MM.1S (cell line): ENCODE results near the gene CACNB4.
"Not testable (repeated sequence)": the region's sequence is repeated elsewhere in the genome, so short reads cannot be mapped to it uniquely, and the experiment has no call there.

Experiments
- DNase-seq: peaks from one replicate; pipeline ENCODE4 v3.0.0-alpha.2; 2015
- H2AFZ ChIP-seq: fragments of 300-600 bp; sonication (generic); 2 replicates; pipeline ENCODE4 v1.6.0; 2016; ENCODE audit warnings: antibody characterized with exemption, low read length
- H3F3A ChIP-seq: fragments of 300-600 bp; sonication (generic); 2 replicates; pipeline ENCODE4 v1.6.1; 2016; ENCODE audit warnings: mild to moderate bottlenecking, antibody characterized with exemption, low read length, moderate library complexity, mixed read lengths; ENCODE audit not compliant: insufficient read depth
- H3K27ac ChIP-seq: fragments of 300-600 bp; sonication (generic); 2 replicates; pipeline ENCODE4 v1.5.1; 2016; ENCODE audit warnings: mild to moderate bottlenecking, low read length
- H3K27me3 ChIP-seq: fragments of 300-600 bp; sonication (generic); replicated peaks from 2 replicates; pipeline ENCODE4 v1.6.0; 2016; ENCODE audit warnings: low read length; ENCODE audit not compliant: insufficient read depth
- H3K36me3 ChIP-seq: fragments of 300-600 bp; sonication (generic); replicated peaks from 2 replicates; pipeline ENCODE4 v1.6.1; 2016; ENCODE audit warnings: mild to moderate bottlenecking, low read length, mixed read lengths; ENCODE audit not compliant: insufficient read depth
- H3K4me1 ChIP-seq: fragments of 300-600 bp; sonication (generic); 2 replicates; pipeline ENCODE4 v1.6.1; 2016; ENCODE audit warnings: low read length, mixed read lengths
- H3K4me2 ChIP-seq: fragments of 300-600 bp; sonication (generic); 2 replicates; pipeline ENCODE4 v1.6.0; 2016; ENCODE audit warnings: low read depth, low read length
- H3K4me3 ChIP-seq: fragments of 300-600 bp; sonication (generic); 2 replicates; pipeline ENCODE4 v1.5.1; 2016; ENCODE audit warnings: low read length, mixed read lengths
- H3K79me2 ChIP-seq: fragments of 300-600 bp; sonication (generic); 2 replicates; pipeline ENCODE4 v1.6.1; 2016; ENCODE audit warnings: mixed run types, low read length, mixed read lengths
- H3K9ac ChIP-seq: fragments of 300-600 bp; sonication (generic); 2 replicates; pipeline ENCODE4 v1.6.1; 2016; ENCODE audit warnings: low read length, mixed read lengths
- H3K9me2 ChIP-seq: fragments of 300-600 bp; sonication (generic); replicated peaks from 2 replicates; pipeline ENCODE4 v1.6.1; 2016; ENCODE audit warnings: mild to moderate bottlenecking, low read length, mixed read lengths; ENCODE audit not compliant: insufficient read depth
- H3K9me3 ChIP-seq: fragments of 300-600 bp; sonication (generic); replicated peaks from 2 replicates; pipeline ENCODE4 v1.6.1; 2016; ENCODE audit warnings: mild to moderate bottlenecking, low read length, mixed read lengths; ENCODE audit not compliant: insufficient read depth
- H4K20me1 ChIP-seq: fragments of 300-600 bp; sonication (generic); 2 replicates; pipeline ENCODE4 v1.6.1; 2016; ENCODE audit warnings: mild to moderate bottlenecking, low read length, moderate library complexity, mixed read lengths; ENCODE audit not compliant: insufficient read depth
- EZH2 ChIP-seq: fragments of 300-600 bp; sonication (generic); optimal IDR thresholded peaks from 2 replicates; pipeline ENCODE3; 2017; ENCODE audit warnings: low read depth, mild to moderate bottlenecking, antibody characterized with exemption, low read length, mixed read lengths
- EZH2phosphoT487 ChIP-seq: fragments of 300-600 bp; sonication (generic); IDR thresholded peaks from 2 replicates; pipeline ENCODE4 v1.6.1; 2018; ENCODE audit warnings: antibody characterized with exemption, low read length
- TF ChIP-seq, protein P1 (sequence below): fragments of 300-600 bp; sonication (generic); IDR thresholded peaks from 2 replicates; pipeline ENCODE4 v1.5.1; 2016; ENCODE audit warnings: antibody characterized with exemption, low read length, mixed read lengths

CACNB4 gene

DNA sequence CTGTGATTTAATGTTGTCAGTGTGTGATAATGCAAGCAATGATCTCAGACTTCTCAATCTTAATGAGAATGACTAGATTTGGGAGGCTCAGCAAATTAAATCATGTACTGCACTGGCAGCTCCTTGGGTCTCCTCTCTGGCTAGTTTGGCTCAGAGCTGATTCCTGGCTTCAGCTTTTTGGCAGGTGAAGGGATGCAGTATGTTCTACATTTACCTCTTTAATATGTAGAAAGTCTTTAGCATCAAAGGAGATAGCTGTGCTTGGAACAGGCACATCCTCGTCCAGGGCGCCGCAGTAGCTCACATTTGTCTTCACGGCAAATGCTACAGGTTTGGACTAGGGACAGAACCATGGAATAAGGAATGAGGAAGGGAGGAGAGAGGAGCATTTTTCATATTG lies 218.3 kb downstream of the CACNB4 start:
- Histone ChIP-seq H2AFZ (no peak overlapping the region), H3K4me3 (no peak overlapping the region), H3K4me1 (peaks cover 8% of the 10 kb centered on the region; the same call in 1 of the 2 replicates), H3K79me2 (no peaks in the 10 kb centered on the region), H3K36me3 (no peaks in the 10 kb centered on the region), H3K9me3 (no peaks in the 10 kb centered on the region), H3K27me3 (no peaks in the 10 kb centered on the region), H4K20me1 (no peaks in the 10 kb centered on the region), H3K9me2 (no peaks in the 10 kb centered on the region), H3K27ac (no peak overlapping the region), H3F3A (no peaks in the 10 kb centered on the region), H3K9ac (no peak overlapping the region), H3K4me2 (no peak overlapping the region)
- no peak for DNase-seq
- TF ChIP-seq EZH2phosphoT487 (no peak), EZH2 (no peak)
- TF ChIP-seq, protein P1, sequence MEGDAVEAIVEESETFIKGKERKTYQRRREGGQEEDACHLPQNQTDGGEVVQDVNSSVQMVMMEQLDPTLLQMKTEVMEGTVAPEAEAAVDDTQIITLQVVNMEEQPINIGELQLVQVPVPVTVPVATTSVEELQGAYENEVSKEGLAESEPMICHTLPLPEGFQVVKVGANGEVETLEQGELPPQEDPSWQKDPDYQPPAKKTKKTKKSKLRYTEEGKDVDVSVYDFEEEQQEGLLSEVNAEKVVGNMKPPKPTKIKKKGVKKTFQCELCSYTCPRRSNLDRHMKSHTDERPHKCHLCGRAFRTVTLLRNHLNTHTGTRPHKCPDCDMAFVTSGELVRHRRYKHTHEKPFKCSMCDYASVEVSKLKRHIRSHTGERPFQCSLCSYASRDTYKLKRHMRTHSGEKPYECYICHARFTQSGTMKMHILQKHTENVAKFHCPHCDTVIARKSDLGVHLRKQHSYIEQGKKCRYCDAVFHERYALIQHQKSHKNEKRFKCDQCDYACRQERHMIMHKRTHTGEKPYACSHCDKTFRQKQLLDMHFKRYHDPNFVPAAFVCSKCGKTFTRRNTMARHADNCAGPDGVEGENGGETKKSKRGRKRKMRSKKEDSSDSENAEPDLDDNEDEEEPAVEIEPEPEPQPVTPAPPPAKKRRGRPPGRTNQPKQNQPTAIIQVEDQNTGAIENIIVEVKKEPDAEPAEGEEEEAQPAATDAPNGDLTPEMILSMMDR: no peak

GRCh38 chr2:151878655-151879563 lies 219.9 kb downstream of the CACNB4 start:
- Histone ChIP-seq H3K9ac (no peak overlapping the region), H3K27me3 (no peaks in the 10 kb centered on the region), H3F3A (no peaks in the 10 kb centered on the region), H3K4me2 (no peak overlapping the region), H3K9me3 (no peaks in the 10 kb centered on the region), H3K36me3 (no peaks in the 10 kb centered on the region), H3K27ac (no peak overlapping the region), H3K4me1 (peaks cover 8% of the 10 kb centered on the region; the same call in 1 of the 2 replicates), H2AFZ (no peak overlapping the region), H4K20me1 (no peaks in the 10 kb centered on the region), H3K4me3 (no peak overlapping the region), H3K9me2 (no peaks in the 10 kb centered on the region), H3K79me2 (no peaks in the 10 kb centered on the region)
- TF ChIP-seq, protein P1: no peak
- TF ChIP-seq EZH2phosphoT487 (no peak), EZH2 (no peak)
- DNase-seq: peak; percentile 16

GRCh38 chr2:151878204-151878603 lies 220.6 kb downstream of the CACNB4 start:
- Histone ChIP-seq H3K4me1 (peaks cover 8% of the 10 kb centered on the region; the same call in 1 of the 2 replicates), H3K79me2 (no peaks in the 10 kb centered on the region), H3K27me3 (no peaks in the 10 kb centered on the region), H3K9ac (no peak overlapping the region), H2AFZ (no peak overlapping the region), H3K4me2 (no peak overlapping the region), H3K4me3 (no peak overlapping the region), H3K27ac (no peak overlapping the region), H3K9me3 (no peaks in the 10 kb centered on the region), H4K20me1 (no peaks in the 10 kb centered on the region), H3K9me2 (no peaks in the 10 kb centered on the region), H3F3A (no peaks in the 10 kb centered on the region), H3K36me3 (no peaks in the 10 kb centered on the region)
- no peak for DNase-seq
- TF ChIP-seq EZH2phosphoT487: no peak
- TF ChIP-seq EZH2: no peak
- TF ChIP-seq, protein P1: no peak

DNA sequence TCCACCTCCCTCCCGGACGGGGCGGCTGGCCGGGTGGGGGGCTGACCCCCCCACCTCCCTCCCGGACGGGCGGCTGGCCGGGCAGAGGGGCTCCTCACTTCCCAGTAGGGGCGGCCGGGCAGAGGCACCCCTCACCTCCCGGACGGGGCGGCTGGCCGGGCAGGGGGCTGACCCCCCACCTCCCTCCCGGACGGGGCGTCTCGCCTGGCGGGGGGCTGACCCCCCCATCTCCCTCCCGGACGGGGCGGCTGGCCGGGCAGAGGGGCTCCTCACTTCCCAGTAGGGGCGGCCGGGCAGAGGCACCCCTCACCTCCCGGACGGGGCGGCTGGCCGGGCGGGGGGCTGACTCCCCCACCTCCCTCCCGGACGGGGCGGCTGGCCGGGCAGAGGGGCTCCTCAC lies 223.2 kb downstream of the CACNB4 start:
- H3K4me3 ChIP-seq, H3K36me3 ChIP-seq, H3K27ac ChIP-seq, H3K9me2 ChIP-seq, H3F3A ChIP-seq, H4K20me1 ChIP-seq, H3K27me3 ChIP-seq, H3K79me2 ChIP-seq, DNase-seq, H3K9me3 ChIP-seq, H3K9ac ChIP-seq, H2AFZ ChIP-seq, H3K4me2 ChIP-seq, H3K4me1 ChIP-seq: not testable (repeated sequence)
